Nephron (organoid): ENCODE data around the gene DNAH14.
"Not testable (repeated sequence)": the region's sequence is repeated elsewhere in the genome, so short reads cannot be mapped to it uniquely, and the experiment has no call there.

Experiments
- H3K27ac Mint-ChIP-seq, 3 experiments: 2 replicates each; pipeline ENCODE4 v1.8.0; 2020; ENCODE audit warnings: mixed read lengths in 3 of 3, mild to moderate bottlenecking in 2 of 3, moderate library complexity in 1 of 3
- H3K27me3 Mint-ChIP-seq: 2 replicates; pipeline ENCODE4 v1.8.0; 2021; ENCODE audit warnings: low read depth, mild to moderate bottlenecking, moderate library complexity, mixed read lengths
- H3K36me3 Mint-ChIP-seq: 2 replicates; pipeline ENCODE4 v1.8.0; 2020; ENCODE audit warnings: low read depth, mixed read lengths
- H3K4me1 Mint-ChIP-seq: 2 replicates; pipeline ENCODE4 v1.8.0; 2020; ENCODE audit warnings: mixed read lengths
- H3K4me3 Mint-ChIP-seq, 3 experiments: 2 replicates each; pipeline ENCODE4 v1.8.0; 2020; ENCODE audit warnings: mild to moderate bottlenecking in 3 of 3, mixed read lengths in 3 of 3, moderate library complexity in 2 of 3
- H3K9me3 Mint-ChIP-seq: 2 replicates; pipeline ENCODE4 v1.8.0; 2020; ENCODE audit warnings: mixed read lengths
- CTCF ChIP-seq, 3 experiments: fragments of 200-600 bp; sonication (generic); IDR thresholded peaks; one replicate each; pipeline ENCODE4 v1.5.0; 2021; ENCODE audit warnings: antibody characterized with exemption in 3 of 3; ENCODE audit not compliant: unreplicated experiment in 3 of 3

The DNAH14 gene

GRCh38 chr1:224883091-224883490 is 46.4 kb upstream of the DNAH14 start:
- Mint-ChIP-seq H3K9me3 (peaks cover 21% of the 10 kb centered on the region), H3K4me1 (peaks cover 61% of the 10 kb centered on the region), H3K27me3 (peaks cover 23% of the 10 kb centered on the region), H3K4me3 (no peak overlapping the region), H3K36me3 (peaks cover 11% of the 10 kb centered on the region), H3K27ac (peak overlapping the region; percentile 81 to 85 (median 84))
- no peak for TF ChIP-seq CTCF (IDR thresholded peaks at IDR 0.05; ENCODE audit: unreplicated experiment in 3 of 3)

GRCh38 chr1:224884361-224884801 is 45.1 kb upstream of the DNAH14 start:
- Mint-ChIP-seq H3K27me3 (peaks cover 12% of the 10 kb centered on the region), H3K36me3 (peaks cover 11% of the 10 kb centered on the region), H3K4me3 (peak overlapping the region in 1 of 3 experiments; percentile 7), H3K27ac (peak overlapping the region; percentile 81 to 85 (median 84)), H3K9me3 (peaks cover 21% of the 10 kb centered on the region), H3K4me1 (peaks cover 57% of the 10 kb centered on the region)
- no peak for TF ChIP-seq CTCF (IDR thresholded peaks at IDR 0.05; ENCODE audit: unreplicated experiment in 3 of 3)

- H3K9me3 Mint-ChIP-seq: peaks cover 21% of the 10 kb centered on the region
- H3K27ac Mint-ChIP-seq, H3K27me3 Mint-ChIP-seq, H3K4me3 Mint-ChIP-seq: not testable (repeated sequence)
- peaks cover 11% of the 10 kb centered on the region for H3K36me3 Mint-ChIP-seq
- H3K4me1 Mint-ChIP-seq: peaks cover 48% of the 10 kb centered on the region
Observed at GRCh38 chr1:224885376-224885775, 44.1 kb upstream of the DNAH14 start.

GRCh38 chr1:224894915-224895314 is 34.6 kb upstream of the DNAH14 start:
- Mint-ChIP-seq H3K9me3 (peaks cover 6% of the 10 kb centered on the region), H3K4me1 (peaks cover 3% of the 10 kb centered on the region), H3K36me3 (peaks cover 4% of the 10 kb centered on the region), H3K4me3 (no peak overlapping the region), H3K27ac (no peak overlapping the region), H3K27me3 (no peaks in the 10 kb centered on the region)
- TF ChIP-seq CTCF (IDR thresholded peaks at IDR 0.05; ENCODE audit: unreplicated experiment in 3 of 3): peak in 2 of 3 experiments; percentile 25 to 40

- H3K27me3 Mint-ChIP-seq: peaks cover 3% of the 10 kb centered on the region
- TF ChIP-seq CTCF (IDR thresholded peaks at IDR 0.05; ENCODE audit: unreplicated experiment in 3 of 3): no peak
- no peak overlapping the region for H3K4me3 Mint-ChIP-seq
- H3K4me1 Mint-ChIP-seq: peaks cover 10% of the 10 kb centered on the region
- H3K9me3 Mint-ChIP-seq: peaks cover 6% of the 10 kb centered on the region
- peaks cover 4% of the 10 kb centered on the region for H3K36me3 Mint-ChIP-seq
- no peak overlapping the region for H3K27ac Mint-ChIP-seq
Observed at GRCh38 chr1:224896130-224896781, 33.2 kb upstream of the DNAH14 start.

GRCh38 chr1:224897529-224898327 is 31.7 kb upstream of the DNAH14 start:
- Mint-ChIP-seq H3K27ac (no peak overlapping the region), H3K9me3 (peaks cover 6% of the 10 kb centered on the region), H3K4me3 (no peak overlapping the region), H3K4me1 (peaks cover 12% of the 10 kb centered on the region), H3K36me3 (peaks cover 4% of the 10 kb centered on the region), H3K27me3 (peaks cover 5% of the 10 kb centered on the region)
- no peak for TF ChIP-seq CTCF (IDR thresholded peaks at IDR 0.05; ENCODE audit: unreplicated experiment in 3 of 3)
